NCI-H1105 (cell line): Measurements from ENCODE around the gene OR10J5.
"Not testable (repeated sequence)": the region's sequence is repeated elsewhere in the genome, so short reads cannot be mapped to it uniquely, and the experiment has no call there.

ENCODE experiments used
- DNase-seq: peaks from one replicate; lab custom pipeline; 2025; lab: John Stamatoyannopoulos, UW

The OR10J5 gene

DNA sequence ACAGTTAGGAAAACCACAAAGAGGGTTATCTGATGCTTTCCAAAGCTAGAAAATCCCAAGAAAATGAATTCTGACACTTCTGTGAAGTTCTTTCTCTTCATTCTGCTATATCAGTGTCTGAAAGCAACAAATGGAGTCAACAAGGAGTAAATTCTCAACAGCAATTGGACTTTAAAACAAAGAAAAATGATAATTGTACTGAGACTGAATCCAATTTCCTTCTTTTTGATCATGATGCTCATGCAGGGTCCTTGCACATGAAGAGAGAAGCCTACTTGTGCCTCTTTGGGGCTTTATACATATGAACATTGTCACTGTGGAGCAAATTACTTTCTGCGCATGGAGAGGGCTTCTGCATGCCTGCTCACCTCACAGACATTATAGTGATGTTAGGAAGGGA is at the start of gene OR10J5:
Gene OR10J5 (minus strand): TSS at position 101 of the 400 bp plus-strand sequence. CDS start 0 bp downstream, at position 101.
- DNase-seq = no peak

DNA sequence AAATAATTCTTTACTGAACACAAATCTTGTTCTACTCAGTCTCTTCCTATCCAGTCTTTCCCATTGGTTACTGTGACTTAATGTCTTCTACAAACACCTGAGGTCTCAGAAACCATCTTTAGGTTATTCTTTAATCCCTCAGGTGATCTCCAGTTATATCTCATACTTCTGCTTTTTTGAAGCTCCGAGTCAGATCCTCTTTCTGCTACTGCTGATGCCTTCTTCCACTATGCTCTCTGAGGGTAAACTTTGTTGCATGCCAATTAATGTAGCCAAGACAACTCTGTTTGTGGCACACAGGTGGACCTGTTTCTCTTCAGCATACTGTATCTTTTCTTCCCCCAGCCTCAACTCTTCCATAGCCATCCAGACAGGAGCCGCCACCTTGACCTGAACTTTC is 48.7 kb upstream of the OR10J5 start:
- no peak for DNase-seq

- DNase-seq = no peak
Measured at GRCh38 chr1:159581422-159581821, 45.6 kb upstream of the OR10J5 start.

DNA sequence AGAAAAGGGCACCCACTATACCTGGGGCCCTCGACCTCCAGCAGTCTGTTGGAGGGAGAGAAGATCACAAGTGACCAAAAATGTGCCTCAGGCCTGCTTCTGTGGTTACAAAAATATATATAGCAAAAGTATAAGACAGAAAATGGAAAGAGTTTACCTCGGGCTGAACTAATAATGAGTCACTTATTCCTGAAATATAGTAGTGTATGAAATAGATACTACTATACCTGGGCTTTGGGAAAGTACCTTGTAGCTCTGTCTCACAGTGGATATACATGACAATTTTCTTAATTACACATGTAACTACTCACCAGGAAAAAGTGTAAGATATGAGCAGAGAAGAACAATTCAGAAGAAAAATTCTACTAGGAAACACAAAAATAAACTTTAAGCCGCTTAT is 44.5 kb upstream of the OR10J5 start:
- no peak for DNase-seq

- no peak for DNase-seq
Measured at GRCh38 chr1:159577446-159577845, 41.6 kb upstream of the OR10J5 start.

- DNase-seq = no peak
Measured at GRCh38 chr1:159562680-159563079, 26.9 kb upstream of the OR10J5 start.

- no peak for DNase-seq
Measured at GRCh38 chr1:159561497-159561896, 25.7 kb upstream of the OR10J5 start.

GRCh38 chr1:159560599-159560998 is 24.8 kb upstream of the OR10J5 start:
- no peak for DNase-seq

- no peak for DNase-seq
Measured at GRCh38 chr1:159556931-159557369, 21.1 kb upstream of the OR10J5 start.

GRCh38 chr1:159554696-159555095 is 18.9 kb upstream of the OR10J5 start:
- DNase-seq = no peak

DNA sequence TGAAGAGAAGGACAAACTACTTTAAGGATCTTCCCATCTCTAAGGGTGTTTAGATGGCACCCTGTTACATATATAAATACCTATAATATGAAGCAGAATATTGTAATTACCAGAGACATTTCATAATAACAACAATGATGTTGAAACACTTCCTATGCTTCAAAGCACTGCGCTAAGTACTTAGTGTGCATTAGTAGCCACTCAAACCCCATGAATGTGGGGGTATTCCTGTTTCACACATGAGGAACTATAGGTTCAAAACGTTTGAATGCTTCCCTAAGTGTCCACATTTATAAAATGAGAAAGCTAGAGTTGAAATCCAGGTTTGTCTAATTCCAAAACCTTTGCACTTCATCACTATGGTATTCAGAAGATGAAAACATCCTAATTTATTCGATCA is 18.5 kb upstream of the OR10J5 start:
- DNase-seq = no peak

GRCh38 chr1:159548126-159548525 is 12.3 kb upstream of the OR10J5 start:
- DNase-seq = no peak

- no peak for DNase-seq
Measured at GRCh38 chr1:159532922-159533321, 2.9 kb downstream of the OR10J5 start.

DNA sequence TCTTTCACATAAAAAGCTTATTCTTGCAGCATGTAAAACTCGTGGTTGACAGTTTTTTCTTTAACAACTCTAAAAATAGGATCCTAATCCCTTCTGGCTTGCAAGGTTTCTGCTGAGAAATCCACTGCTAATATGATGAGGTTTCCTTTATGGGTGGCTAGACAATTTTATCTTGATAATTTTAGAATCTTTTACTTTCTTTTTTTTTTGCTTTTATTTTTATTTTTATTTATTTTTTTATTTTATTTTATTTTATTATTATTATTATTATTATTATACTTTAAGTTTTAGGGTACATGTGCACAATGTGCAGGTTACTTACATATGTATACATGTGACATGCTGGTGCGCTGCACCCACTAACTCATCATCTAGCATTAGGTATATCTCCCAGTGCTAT is 11.0 kb downstream of the OR10J5 start:
- not testable (repeated sequence) for DNase-seq

GRCh38 chr1:159510229-159510541 is 25.6 kb downstream of the OR10J5 start:
- no peak for DNase-seq

GRCh38 chr1:159509440-159510228 is 26.2 kb downstream of the OR10J5 start:
- no peak for DNase-seq

- no peak for DNase-seq
Measured at GRCh38 chr1:159508951-159509350, 26.9 kb downstream of the OR10J5 start.

- DNase-seq = no peak
Measured at GRCh38 chr1:159505676-159506075, 30.1 kb downstream of the OR10J5 start.

GRCh38 chr1:159501082-159501481 is 34.7 kb downstream of the OR10J5 start:
- no peak for DNase-seq

DNA sequence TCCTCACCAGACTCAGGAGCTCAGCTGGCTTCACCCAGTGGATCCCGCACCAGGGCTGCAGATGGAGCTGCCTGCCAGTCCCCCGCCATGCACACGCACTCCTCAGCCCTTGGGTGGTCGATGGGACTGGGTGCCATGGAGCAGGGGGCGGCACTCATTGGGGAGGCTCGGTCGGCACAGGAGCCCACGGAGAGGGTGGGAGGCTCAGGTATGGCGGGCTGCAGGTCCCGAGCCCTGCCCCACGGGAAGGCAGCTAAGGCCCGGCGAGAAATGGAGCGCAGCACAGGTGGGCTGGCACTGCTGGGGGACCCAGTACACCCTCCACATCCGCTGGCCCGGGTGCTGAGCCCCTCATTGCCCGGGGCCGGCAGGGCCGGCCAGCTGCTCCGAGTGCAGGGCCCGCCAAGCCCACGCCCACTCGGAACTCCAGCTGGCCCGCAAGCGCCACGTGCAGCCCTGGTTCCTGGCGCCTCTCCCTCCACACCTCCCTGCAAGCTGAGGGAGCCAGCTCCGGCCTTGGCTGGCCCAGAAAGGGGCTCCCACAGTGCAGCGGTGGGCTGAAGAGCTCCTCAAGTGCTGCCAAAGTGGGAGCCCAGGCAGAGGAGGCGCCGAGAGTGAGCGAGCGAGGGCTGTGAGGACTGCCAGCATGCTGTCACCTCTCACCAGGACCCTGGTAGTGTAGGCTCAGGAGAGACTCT is 41.1 kb downstream of the OR10J5 start:
- DNase-seq = not testable (repeated sequence)

DNA sequence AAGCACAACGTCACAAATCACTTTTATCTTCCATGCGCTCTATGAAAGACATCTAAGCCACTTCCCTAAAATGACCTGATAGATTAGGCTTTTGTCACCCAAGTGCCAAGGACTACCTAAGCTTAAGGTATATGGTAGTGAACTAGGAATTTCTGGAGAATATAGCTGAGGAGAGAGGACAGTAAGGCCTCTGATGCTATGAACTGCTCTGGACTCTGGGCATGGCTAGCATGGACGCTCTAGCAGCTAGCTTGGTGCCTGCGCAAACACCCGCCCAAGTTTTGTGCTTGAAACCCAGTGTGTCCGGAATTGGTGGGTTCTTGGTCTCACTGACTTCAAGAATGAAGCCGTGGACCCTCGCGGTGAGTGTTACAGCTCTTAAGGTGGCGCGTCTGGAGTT is 42.5 kb downstream of the OR10J5 start:
- DNase-seq = no peak

DNA sequence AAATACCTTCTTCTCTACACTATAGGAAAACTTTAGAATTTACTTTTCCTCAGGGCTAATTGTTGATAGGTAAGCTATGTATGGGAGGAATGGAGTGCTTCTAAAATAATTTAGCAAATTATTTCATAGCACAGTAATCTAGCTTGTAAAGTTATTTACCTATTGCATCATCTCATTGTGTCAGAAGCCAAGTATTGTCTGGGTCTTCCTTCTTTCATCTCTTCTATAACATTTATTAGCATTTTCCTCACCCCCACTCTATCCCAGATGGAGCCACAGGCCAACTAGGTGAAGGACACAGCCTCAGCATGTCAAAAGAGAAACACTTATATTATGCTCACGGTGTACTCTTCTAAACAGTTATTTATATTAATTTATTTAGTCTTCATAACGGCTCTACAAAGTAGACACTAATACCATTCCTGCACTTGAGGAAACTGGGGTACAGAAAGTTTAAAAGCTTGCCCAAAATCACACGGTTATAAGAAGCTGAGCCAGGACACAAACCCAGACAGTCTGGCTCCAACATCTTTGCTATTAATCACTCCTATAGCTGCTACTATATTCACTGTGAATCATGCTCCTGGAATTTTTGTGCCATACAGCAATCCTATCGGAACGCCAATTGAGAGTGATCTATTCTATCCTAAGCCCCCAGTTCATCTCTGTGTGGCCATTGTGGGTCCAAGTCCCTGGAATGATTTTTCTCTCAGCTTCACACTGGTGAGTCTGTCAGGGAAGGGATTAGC is 43.1 kb downstream of the OR10J5 start:
- no peak for DNase-seq
